ENCODE data around the gene GPD2. TPM values are rescaled to one million over a fixed set of nuclear protein-coding genes. Genes with fewer than 3 reads are reported as not detected.

Gene GPD2
- total and polyA plus RNA-seq, 2 of the 13 experiments (the other 11 are each of a cell fraction or from before 2014, with no cell fraction given), result not detected

- TF ChIP-seq, protein P1, sequence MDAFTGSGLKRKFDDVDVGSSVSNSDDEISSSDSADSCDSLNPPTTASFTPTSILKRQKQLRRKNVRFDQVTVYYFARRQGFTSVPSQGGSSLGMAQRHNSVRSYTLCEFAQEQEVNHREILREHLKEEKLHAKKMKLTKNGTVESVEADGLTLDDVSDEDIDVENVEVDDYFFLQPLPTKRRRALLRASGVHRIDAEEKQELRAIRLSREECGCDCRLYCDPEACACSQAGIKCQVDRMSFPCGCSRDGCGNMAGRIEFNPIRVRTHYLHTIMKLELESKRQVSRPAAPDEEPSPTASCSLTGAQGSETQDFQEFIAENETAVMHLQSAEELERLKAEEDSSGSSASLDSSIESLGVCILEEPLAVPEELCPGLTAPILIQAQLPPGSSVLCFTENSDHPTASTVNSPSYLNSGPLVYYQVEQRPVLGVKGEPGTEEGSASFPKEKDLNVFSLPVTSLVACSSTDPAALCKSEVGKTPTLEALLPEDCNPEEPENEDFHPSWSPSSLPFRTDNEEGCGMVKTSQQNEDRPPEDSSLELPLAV (CRISPR knock-in tag; conservative IDR thresholded peaks at IDR 0.05; ENCODE audit: low read depth), result no peak
- TF ChIP-seq ZNF367 (CRISPR knock-in tag; IDR thresholded peaks at IDR 0.05; ENCODE audit: borderline replicate concordance) (no peak), ZSCAN12 (CRISPR knock-in tag; IDR thresholded peaks at IDR 0.05) (no peak), NFATC3 (CRISPR knock-in tag; IDR thresholded peaks at IDR 0.05) (no peak), RFXAP (CRISPR knock-in tag; IDR thresholded peaks at IDR 0.05; ENCODE audit: borderline replicate concordance) (no peak), HDAC1 (CRISPR knock-in tag; IDR thresholded peaks at IDR 0.05) (no peak), BCL6 (CRISPR knock-in tag; IDR thresholded peaks at IDR 0.05) (peak; percentile 52), PPARG (CRISPR knock-in tag; conservative IDR thresholded peaks at IDR 0.05) (no peak), ATF6 (CRISPR knock-in tag; conservative IDR thresholded peaks at IDR 0.05) (0 out of 2 replicates have a peak, but pooled peaks have one; percentile 55), ARNT (IDR thresholded peaks at IDR 0.05) (no peak), NFRKB (IDR thresholded peaks at IDR 0.05) (no peak), CHCHD3 (CRISPR knock-in tag; IDR thresholded peaks at IDR 0.05) (no peak), MAFG (CRISPR knock-in tag; IDR thresholded peaks at IDR 0.05) (no peak), CAMTA2 (CRISPR knock-in tag; IDR thresholded peaks at IDR 0.05; ENCODE audit: borderline replicate concordance) (no peak), ZNF251 (CRISPR knock-in tag; IDR thresholded peaks at IDR 0.05) (no peak), ZNF557 (CRISPR knock-in tag; IDR thresholded peaks at IDR 0.05) (no peak), THAP11 (CRISPR knock-in tag; IDR thresholded peaks at IDR 0.05) (peak; percentile 60), RBM39 (IDR thresholded peaks at IDR 0.05; ENCODE audit: low read depth, low read length, poor library complexity, severe bottlenecking) (no peak), ZNF24 (IDR thresholded peaks at IDR 0.05) (peak; percentile 100), SYNCRIP (IDR thresholded peaks at IDR 0.05; ENCODE audit: insufficient read depth, low read depth, low read length) (no peak)
- TF ChIP-seq, protein P2, sequence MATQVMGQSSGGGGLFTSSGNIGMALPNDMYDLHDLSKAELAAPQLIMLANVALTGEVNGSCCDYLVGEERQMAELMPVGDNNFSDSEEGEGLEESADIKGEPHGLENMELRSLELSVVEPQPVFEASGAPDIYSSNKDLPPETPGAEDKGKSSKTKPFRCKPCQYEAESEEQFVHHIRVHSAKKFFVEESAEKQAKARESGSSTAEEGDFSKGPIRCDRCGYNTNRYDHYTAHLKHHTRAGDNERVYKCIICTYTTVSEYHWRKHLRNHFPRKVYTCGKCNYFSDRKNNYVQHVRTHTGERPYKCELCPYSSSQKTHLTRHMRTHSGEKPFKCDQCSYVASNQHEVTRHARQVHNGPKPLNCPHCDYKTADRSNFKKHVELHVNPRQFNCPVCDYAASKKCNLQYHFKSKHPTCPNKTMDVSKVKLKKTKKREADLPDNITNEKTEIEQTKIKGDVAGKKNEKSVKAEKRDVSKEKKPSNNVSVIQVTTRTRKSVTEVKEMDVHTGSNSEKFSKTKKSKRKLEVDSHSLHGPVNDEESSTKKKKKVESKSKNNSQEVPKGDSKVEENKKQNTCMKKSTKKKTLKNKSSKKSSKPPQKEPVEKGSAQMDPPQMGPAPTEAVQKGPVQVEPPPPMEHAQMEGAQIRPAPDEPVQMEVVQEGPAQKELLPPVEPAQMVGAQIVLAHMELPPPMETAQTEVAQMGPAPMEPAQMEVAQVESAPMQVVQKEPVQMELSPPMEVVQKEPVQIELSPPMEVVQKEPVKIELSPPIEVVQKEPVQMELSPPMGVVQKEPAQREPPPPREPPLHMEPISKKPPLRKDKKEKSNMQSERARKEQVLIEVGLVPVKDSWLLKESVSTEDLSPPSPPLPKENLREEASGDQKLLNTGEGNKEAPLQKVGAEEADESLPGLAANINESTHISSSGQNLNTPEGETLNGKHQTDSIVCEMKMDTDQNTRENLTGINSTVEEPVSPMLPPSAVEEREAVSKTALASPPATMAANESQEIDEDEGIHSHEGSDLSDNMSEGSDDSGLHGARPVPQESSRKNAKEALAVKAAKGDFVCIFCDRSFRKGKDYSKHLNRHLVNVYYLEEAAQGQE (IDR thresholded peaks at IDR 0.05; ENCODE audit: borderline replicate concordance in 1 of 2, low read depth in 1 of 2, low read length in 2 of 2), result 0 out of 4 replicates have a peak, but pooled peaks of 1 of the 2 experiments have one; percentile 19
- TF ChIP-seq, protein P3, sequence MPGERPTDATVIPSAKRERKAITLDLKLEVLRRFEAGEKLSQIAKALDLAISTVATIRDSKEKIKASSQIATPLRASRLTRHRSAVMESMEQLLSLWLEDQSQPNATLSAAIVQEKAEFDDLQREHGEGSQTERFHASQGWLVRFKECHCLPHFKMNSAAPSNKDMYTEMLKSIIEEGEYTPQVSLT (CRISPR knock-in tag; IDR thresholded peaks at IDR 0.05; ENCODE audit: borderline replicate concordance, low read depth), result peak; percentile 32; the same call in 1 of the 2 replicates
Observed at GRCh38 chr2:156400706-156401678, 35.2 kb upstream of the GPD2 start (continued).
